Activated naive CD8-positive, alpha-beta T cell treated with anti-CD3 and anti-CD28 coated beads, Interleukin-2, amount 50 U/mL, for 16 hours (primary cell): Measurements from ENCODE around the gene MRPL50.
"Not testable (repeated sequence)": the region's sequence is repeated elsewhere in the genome, so short reads cannot be mapped to it uniquely, and the experiment has no call there.

ENCODE experiments used
- DNase-seq: peaks from one replicate; pipeline ENCODE4 v3.0.0-alpha.2; 2020; ENCODE audit warnings: low read depth, low spot score

The MRPL50 gene

GRCh38 chr9:101418518-101419430, 20.4 kb upstream of the MRPL50 start:
- DNase-seq: no peak

- DNase-seq: no peak
These were observed 19.6 kb upstream of the MRPL50 start for GRCh38 chr9:101417977-101418376.

DNA sequence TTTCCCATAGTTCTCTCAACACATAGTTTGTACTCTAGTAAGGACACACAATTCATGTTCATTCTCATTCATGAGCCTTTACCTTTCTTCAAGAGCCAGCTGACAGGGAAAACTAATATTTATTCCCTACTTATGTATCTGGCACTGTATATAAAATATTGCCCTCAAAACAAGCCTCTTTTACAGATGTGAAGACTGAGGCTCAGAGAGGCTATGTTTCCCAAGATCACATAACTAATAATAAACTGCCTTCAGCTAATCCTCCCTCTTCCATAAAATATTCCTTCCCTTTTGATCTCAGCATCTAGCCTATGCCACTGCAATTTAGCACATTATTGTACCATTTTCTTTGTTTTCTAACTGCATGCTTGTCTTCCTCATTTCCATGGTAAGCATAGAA, 19.0 kb upstream of the MRPL50 start:
- no peak for DNase-seq

GRCh38 chr9:101415578-101415977, 17.2 kb upstream of the MRPL50 start:
- DNase-seq: no peak

- no peak for DNase-seq
These were observed 16.4 kb upstream of the MRPL50 start for GRCh38 chr9:101414839-101415238.

GRCh38 chr9:101409079-101409477, 10.7 kb upstream of the MRPL50 start:
- no peak for DNase-seq

GRCh38 chr9:101408374-101409078, 10.1 kb upstream of the MRPL50 start:
- no peak for DNase-seq

- DNase-seq: no peak
These were observed 5.3 kb upstream of the MRPL50 start for GRCh38 chr9:101403516-101404285.

DNA sequence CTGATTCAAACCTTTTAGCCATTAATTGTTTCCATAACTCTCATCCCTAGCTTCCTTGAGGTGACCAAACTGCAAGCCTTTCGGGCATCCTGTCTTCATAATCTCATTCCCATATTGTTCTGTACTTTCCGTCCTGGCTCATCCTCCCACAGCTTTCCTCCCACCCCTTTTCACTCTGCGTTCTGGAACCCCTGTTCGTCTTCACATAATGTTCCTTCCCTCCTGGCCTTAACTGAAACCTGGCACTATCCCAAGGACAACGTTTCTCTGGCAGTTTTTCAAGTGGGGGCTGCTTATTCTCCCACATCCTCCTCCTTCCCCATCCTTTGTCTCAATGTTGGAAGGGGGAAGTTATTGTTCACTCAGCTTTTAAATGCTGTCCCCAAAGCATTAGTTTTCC, 1.7 kb upstream of the MRPL50 start:
- DNase-seq: no peak

DNA sequence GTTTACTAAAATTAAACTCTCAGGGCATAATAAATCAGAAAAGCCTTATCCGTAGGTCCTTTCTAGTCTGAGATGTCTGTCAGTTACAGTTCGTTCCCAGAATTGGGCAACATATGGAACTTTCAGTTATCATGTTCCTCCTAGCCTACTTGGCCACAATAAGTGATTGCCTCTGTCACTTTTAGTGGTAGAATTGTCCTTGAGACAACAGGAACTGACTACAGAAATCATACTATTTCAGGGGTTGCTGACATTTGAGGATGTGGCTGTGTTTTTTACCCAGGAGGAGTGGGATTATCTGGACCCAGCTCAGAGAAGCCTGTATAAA, 1.2 kb upstream of the MRPL50 start:
- no peak for DNase-seq

DNA sequence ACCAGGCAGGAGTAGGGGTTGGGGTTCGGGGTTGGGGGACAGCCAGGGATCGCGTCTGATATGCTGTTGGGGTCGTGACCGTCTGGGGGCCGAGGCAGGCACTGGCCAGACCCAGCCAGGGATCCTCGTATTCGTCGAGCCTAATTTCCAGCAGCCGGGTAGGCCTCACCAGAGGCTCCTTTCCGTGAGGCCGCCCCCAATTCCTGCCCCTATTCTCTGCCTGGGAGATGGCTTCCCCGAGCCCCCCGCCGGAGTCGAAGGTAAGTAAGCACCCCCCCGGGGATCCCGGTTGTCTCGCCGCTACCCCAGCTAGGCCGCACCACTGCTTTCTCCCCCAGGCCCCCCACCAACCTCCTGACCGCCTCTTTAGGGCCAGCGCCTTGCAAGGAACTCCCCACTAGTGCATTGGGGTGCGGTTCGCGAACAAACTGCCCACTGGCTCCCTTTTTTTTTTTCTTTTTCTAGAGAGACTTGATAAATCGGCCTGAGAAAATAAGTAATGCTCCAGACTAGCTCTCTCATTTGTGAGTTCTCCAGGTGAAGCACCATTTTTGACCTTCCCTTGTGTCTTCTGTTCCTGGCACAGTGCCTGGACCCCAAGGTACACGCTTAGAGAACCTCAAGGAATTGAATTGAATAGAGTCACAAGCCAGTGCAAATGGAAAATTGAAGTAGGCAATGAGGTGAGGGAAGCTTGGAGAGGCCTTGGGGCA, 668 bp upstream of the MRPL50 start:
- DNase-seq: no peak

GRCh38 chr9:101397746-101398067, 711 bp downstream of the MRPL50 start:
- DNase-seq: no peak

DNA sequence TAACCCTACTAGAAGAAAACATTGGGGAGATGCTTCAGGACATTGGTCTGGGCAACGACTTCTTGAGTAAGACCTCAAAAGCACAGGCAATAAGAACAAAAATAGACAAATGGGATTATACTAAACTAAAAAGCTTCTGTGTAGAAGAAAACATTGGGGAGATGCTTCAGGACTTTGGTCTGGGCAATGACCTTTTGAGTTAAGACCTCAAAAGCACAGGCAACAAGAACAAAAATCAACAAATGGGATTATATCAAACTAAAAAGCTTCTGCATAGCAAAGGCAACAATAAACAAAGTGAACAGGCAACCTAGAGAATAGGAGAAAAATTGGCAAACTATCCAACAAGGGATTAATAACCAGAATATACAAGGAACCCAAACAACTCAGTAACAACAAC, 3.7 kb downstream of the MRPL50 start:
- DNase-seq: no peak

- DNase-seq: no peak
These were observed 5.3 kb downstream of the MRPL50 start for GRCh38 chr9:101393135-101393534.

- no peak for DNase-seq
These were observed 9.9 kb downstream of the MRPL50 start for GRCh38 chr9:101388507-101388993.

- no peak for DNase-seq
These were observed 10.4 kb downstream of the MRPL50 start for GRCh38 chr9:101387871-101388506.

- DNase-seq: not testable (repeated sequence)
These were observed 13.4 kb downstream of the MRPL50 start, which contains the start of gene BAAT for GRCh38 chr9:101384873-101385536. Gene BAAT (minus strand): TSS chr9:101385006. CDS start chr9:101371404, 13,602 bp downstream.

DNA sequence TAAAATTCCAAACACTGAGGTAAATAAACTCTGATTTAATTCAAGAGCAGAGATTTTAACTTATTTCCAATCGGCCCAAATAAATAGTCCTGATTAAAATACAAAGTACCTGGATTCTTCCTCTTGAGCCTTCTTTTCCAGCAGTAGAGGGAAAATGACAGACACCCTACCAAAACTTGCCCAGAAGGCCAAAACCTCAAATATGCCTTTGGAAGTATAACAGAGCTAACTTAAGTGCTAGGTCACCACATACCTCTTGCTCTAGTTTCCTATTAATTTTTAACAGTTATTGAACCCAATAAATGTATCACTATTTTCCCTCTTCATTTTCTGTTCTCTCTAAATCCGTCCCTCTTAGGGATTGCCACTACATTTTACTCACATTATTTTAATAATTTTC, 15.1 kb downstream of the MRPL50 start:
- no peak for DNase-seq

GRCh38 chr9:101381833-101382342, 16.5 kb downstream of the MRPL50 start:
- DNase-seq: no peak

- no peak for DNase-seq
These were observed 17.3 kb downstream of the MRPL50 start for GRCh38 chr9:101381118-101381517.
